MCF 10A (cell line): Measurements from ENCODE around the gene DNAH6. TPM values are rescaled to one million over a fixed set of nuclear protein-coding genes. Genes with fewer than 3 reads are reported as not detected.

ENCODE experiments used
- BruUV-seq: library from RNA; stranded (reverse); fragments of 400-500 nt; replicated peaks from 2 replicates; lab custom pipeline; 2021; lab: Mats Ljungman, UMichigan
- CTCF ChIA-PET: fragments of 300-600 bp; sonication (Branson Sonifier 250); formaldehyde crosslinking; extraction: SDS; loops from one replicate; lab custom pipeline; 2021; ENCODE audit warnings: antibody characterized with exemption, inconsistent platforms; lab: Yijun Ruan, JAX
- POLR2A ChIA-PET: fragments of 300-600, 350-650 bp; sonication (Branson Sonifier 250); formaldehyde crosslinking; extraction: SDS; loops from one replicate; lab custom pipeline; 2020; ENCODE audit warnings: antibody characterized with exemption, inconsistent platforms; lab: Yijun Ruan, JAX
- DNase-seq: peaks from one replicate; pipeline ENCODE4 v3.0.0-alpha.2; 2018; ENCODE audit not compliant: unreplicated experiment
- H3K27ac Mint-ChIP-seq: one replicate; pipeline ENCODE4 v1.8.0; 2022; ENCODE audit warnings: mild to moderate bottlenecking, low read depth, mixed read lengths; ENCODE audit not compliant: unreplicated experiment
- H3K27me3 Mint-ChIP-seq: one replicate; pipeline ENCODE4 v1.8.0; 2022; ENCODE audit warnings: mixed read lengths; ENCODE audit not compliant: insufficient read depth, unreplicated experiment
- H3K36me3 Mint-ChIP-seq: one replicate; pipeline ENCODE4 v1.8.0; 2022; ENCODE audit warnings: mild to moderate bottlenecking, moderate library complexity, mixed read lengths; ENCODE audit not compliant: insufficient read depth, unreplicated experiment
- H3K4me1 Mint-ChIP-seq: one replicate; pipeline ENCODE4 v1.8.0; 2022; ENCODE audit warnings: mixed read lengths; ENCODE audit not compliant: insufficient read depth, unreplicated experiment
- H3K4me3 Mint-ChIP-seq: one replicate; pipeline ENCODE4 v1.8.0; 2022; ENCODE audit warnings: mild to moderate bottlenecking, moderate library complexity, mixed read lengths; ENCODE audit not compliant: unreplicated experiment
- H3K9me3 Mint-ChIP-seq: one replicate; pipeline ENCODE4 v1.8.0; 2022; ENCODE audit warnings: mixed read lengths; ENCODE audit not compliant: unreplicated experiment
- intact Hi-C: fragments of 100-400 bp; cut with micrococcal nuclease; formaldehyde crosslinking; loops from 2 replicates; pipeline ENCODE4 v1.14.1; 2022
- total RNA-seq: library from RNA; stranded (reverse); gene quantifications from 2 replicates; pipeline ENCODE4 v1.2.3, GENCODE V29; 2022
- TF ChIP-seq, protein P1 (sequence below): fragments of 200-600 bp; IDR thresholded peaks from one replicate; pipeline ENCODE4 v1.8.0; 2022; ENCODE audit warnings: antibody characterized with exemption, mild to moderate bottlenecking; ENCODE audit not compliant: unreplicated experiment

DNAH6 gene
- total RNA-seq, 1 experiment from 2014 or later = 0.14 TPM

DNA sequence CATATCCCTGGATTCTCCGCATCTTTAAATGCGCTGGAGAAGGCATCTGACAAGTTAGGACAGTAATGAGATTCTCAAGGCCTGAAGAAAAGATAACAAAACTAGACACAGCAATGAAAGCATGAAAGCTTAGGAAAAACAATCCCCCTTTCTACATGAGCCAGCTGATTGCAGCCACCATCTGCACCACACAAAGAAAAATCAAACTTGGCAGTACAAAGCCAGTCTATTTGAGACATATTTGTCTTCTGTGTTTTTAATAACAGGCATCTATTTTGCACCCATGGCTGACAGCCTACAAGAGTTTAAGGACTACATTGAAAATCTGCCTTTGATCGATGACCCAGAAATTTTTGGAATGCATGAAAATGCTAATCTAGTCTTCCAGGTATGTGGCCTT is 281.0 kb downstream of the DNAH6 start:
- H3K4me3 Mint-ChIP-seq = no peak overlapping the region
- no peaks in the 10 kb centered on the region for H3K27me3 Mint-ChIP-seq
- no TSS peak for BruUV-seq
- POLR2A ChIA-PET = no interaction called here
- no peak for DNase-seq
- CTCF ChIA-PET = no interaction called here
- H3K36me3 Mint-ChIP-seq = no peaks in the 10 kb centered on the region
- no peaks in the 10 kb centered on the region for H3K4me1 Mint-ChIP-seq
- TF ChIP-seq, protein P1, sequence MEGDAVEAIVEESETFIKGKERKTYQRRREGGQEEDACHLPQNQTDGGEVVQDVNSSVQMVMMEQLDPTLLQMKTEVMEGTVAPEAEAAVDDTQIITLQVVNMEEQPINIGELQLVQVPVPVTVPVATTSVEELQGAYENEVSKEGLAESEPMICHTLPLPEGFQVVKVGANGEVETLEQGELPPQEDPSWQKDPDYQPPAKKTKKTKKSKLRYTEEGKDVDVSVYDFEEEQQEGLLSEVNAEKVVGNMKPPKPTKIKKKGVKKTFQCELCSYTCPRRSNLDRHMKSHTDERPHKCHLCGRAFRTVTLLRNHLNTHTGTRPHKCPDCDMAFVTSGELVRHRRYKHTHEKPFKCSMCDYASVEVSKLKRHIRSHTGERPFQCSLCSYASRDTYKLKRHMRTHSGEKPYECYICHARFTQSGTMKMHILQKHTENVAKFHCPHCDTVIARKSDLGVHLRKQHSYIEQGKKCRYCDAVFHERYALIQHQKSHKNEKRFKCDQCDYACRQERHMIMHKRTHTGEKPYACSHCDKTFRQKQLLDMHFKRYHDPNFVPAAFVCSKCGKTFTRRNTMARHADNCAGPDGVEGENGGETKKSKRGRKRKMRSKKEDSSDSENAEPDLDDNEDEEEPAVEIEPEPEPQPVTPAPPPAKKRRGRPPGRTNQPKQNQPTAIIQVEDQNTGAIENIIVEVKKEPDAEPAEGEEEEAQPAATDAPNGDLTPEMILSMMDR = no peak
- intact Hi-C loops = no loop called here
- H3K27ac Mint-ChIP-seq = no peak overlapping the region
- H3K9me3 Mint-ChIP-seq = no peaks in the 10 kb centered on the region

DNA sequence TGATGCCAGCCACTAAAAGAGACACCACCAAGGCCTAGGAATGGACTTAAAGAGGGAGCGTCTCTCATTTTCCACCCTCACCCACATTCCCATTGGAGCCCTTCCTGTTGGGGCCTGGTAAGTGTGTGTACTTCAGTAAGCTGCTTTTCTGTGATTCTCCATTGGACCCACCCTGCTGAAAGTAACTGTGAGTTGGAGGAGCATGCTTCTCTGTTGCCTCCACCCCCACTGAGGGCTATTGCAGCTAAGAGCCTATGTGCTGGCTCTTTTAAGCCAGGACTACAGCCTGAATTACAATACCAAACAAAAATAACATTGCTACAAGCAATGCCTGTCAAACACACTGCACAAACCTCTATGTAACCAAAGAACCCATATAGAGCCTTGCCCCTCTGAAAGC is 283.5 kb downstream of the DNAH6 start:
- Mint-ChIP-seq H3K4me3 (no peak overlapping the region), H3K27ac (no peak overlapping the region), H3K9me3 (no peaks in the 10 kb centered on the region), H3K27me3 (no peaks in the 10 kb centered on the region), H3K36me3 (no peaks in the 10 kb centered on the region), H3K4me1 (no peaks in the 10 kb centered on the region)
- CTCF ChIA-PET = no interaction called here
- TF ChIP-seq, protein P1 = no peak
- POLR2A ChIA-PET = no interaction called here
- BruUV-seq = no TSS peak
- intact Hi-C loops = no loop called here
- DNase-seq = no peak

DNA sequence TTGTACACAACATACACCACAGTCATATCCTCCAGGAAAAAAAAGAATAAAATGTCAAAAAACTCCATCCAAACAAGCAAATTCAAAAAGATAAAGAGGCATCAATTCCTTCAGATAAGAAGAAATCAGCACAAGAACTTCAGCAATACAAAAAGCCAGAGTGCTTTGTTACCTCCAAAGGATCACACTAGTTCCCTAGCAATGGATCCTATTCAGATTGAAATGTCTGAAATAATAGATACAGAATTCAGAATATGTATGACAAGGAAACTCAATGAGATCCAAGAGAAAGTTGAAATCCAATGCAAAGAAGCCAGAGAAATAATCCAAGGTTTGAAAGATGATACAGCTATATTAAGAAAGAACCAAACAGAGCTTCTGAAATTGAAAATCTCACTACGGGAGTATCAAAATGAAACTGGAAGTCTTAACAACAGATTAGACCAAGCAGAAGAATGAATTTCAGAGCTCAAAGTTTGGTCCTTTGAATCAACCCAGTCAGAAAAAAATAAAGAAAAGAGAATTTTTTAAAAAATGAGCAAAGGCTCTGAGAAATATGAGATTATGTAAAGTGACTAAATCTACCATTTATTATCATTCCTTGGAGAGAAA is 284.0 kb downstream of the DNAH6 start:
- H3K4me3 Mint-ChIP-seq = no peak overlapping the region
- ChIA-PET POLR2A (no interaction called here), CTCF (no interaction called here)
- no peak for DNase-seq
- no peaks in the 10 kb centered on the region for H3K27me3 Mint-ChIP-seq
- H3K27ac Mint-ChIP-seq = no peak overlapping the region
- intact Hi-C loops = no loop called here
- H3K36me3 Mint-ChIP-seq = no peaks in the 10 kb centered on the region
- no peaks in the 10 kb centered on the region for H3K9me3 Mint-ChIP-seq
- H3K4me1 Mint-ChIP-seq = peaks cover 4% of the 10 kb centered on the region
- BruUV-seq = no TSS peak
- TF ChIP-seq, protein P1 = no peak

DNA sequence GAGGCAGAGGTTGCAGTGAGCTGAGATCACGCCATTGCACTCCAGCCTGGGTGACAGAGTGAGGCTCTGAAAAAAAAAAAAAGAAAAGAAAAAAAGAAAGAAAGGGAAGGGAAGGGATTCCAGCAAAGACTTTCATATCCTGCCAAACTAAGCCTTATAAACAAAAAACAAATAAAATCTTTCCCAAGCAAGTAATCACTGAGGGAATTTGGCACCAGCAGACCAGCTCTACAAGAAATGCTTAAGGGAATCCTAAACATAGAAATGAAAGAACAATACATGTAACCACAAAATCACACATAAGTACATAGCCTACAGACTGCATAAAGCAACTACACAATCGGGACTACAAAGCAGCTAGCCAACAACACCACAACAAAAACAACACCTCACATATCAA is 285.5 kb downstream of the DNAH6 start:
- DNase-seq = no peak
- Mint-ChIP-seq H3K36me3 (no peaks in the 10 kb centered on the region), H3K4me1 (peaks cover 12% of the 10 kb centered on the region), H3K27me3 (no peaks in the 10 kb centered on the region), H3K9me3 (no peaks in the 10 kb centered on the region), H3K27ac (no peak overlapping the region), H3K4me3 (no peak overlapping the region)
- TF ChIP-seq, protein P1 = no peak
- no TSS peak for BruUV-seq
- ChIA-PET CTCF (no interaction called here), POLR2A (interaction anchor here (0.7 kb wide), 1 partner anchor 58 kb away, joined by 6 read pairs; no protein-coding TSS in a partner anchor)
- intact Hi-C loops = no loop called here
